Measurements from ENCODE around the gene NME5. TPM values are rescaled to one million over a fixed set of nuclear protein-coding genes. Genes with fewer than 3 reads are reported as not detected.

Gene NME5
- total RNA-seq, 1 donor from 2014 or later, result not detected

DNA sequence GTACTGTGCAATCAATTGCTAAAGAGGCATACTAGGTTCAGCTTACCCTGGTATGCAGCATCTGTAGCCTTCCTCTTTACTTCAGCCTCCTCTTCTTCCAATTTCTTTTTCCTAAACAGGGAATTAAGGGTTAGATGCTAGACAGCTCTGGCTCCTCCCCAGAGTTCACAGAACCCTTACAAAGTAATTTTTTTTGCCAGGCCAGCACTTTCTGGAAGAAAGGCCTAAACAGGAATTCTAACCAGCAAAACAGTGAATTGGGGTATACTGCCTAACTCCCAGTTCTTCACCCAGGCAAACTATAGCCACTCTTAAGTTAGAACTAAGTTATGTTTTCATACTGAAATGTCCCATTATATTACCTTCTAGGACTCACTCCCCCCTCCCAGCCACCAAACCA is 31.1 kb upstream of the NME5 start:
- no peaks in the 10 kb centered on the region for H3K4me1 Mint-ChIP-seq
- ChIA-PET POLR2A (no interaction called here), CTCF (no interaction called here)
- intact Hi-C loops (cut with micrococcal nuclease), result no loop called here
- H3K4me3 Mint-ChIP-seq, result no peak overlapping the region
- TF ChIP-seq, protein P1, sequence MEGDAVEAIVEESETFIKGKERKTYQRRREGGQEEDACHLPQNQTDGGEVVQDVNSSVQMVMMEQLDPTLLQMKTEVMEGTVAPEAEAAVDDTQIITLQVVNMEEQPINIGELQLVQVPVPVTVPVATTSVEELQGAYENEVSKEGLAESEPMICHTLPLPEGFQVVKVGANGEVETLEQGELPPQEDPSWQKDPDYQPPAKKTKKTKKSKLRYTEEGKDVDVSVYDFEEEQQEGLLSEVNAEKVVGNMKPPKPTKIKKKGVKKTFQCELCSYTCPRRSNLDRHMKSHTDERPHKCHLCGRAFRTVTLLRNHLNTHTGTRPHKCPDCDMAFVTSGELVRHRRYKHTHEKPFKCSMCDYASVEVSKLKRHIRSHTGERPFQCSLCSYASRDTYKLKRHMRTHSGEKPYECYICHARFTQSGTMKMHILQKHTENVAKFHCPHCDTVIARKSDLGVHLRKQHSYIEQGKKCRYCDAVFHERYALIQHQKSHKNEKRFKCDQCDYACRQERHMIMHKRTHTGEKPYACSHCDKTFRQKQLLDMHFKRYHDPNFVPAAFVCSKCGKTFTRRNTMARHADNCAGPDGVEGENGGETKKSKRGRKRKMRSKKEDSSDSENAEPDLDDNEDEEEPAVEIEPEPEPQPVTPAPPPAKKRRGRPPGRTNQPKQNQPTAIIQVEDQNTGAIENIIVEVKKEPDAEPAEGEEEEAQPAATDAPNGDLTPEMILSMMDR (IDR thresholded peaks at IDR 0.05), result no peak
- ATAC-seq (ENCODE audit: low read depth) (no peak), DNase-seq (no peak)
- H3K36me3 Mint-ChIP-seq (ENCODE audit: low read depth), result peaks cover 80% of the 10 kb centered on the region
- H3K27me3 Mint-ChIP-seq, result no peaks in the 10 kb centered on the region
- H3K27ac Mint-ChIP-seq, result no peak overlapping the region
- no peaks in the 10 kb centered on the region for H3K9me3 Mint-ChIP-seq

GRCh38 chr5:138169124-138169523 is 29.9 kb upstream of the NME5 start:
- H3K27me3 Mint-ChIP-seq, result no peaks in the 10 kb centered on the region
- TF ChIP-seq, protein P1 (IDR thresholded peaks at IDR 0.05), result no peak
- ATAC-seq (ENCODE audit: low read depth) (no peak), DNase-seq (no peak)
- ChIA-PET CTCF (no interaction called here), POLR2A (interaction anchor here (0.7 kb wide), 1 partner anchor 1124 kb away, joined by 3 read pairs; no protein-coding TSS in a partner anchor)
- H3K4me1 Mint-ChIP-seq, result no peaks in the 10 kb centered on the region
- intact Hi-C loops (cut with micrococcal nuclease), result no loop called here
- no peak overlapping the region for H3K4me3 Mint-ChIP-seq
- no peak overlapping the region for H3K27ac Mint-ChIP-seq
- H3K36me3 Mint-ChIP-seq (ENCODE audit: low read depth), result peaks cover 89% of the 10 kb centered on the region
- H3K9me3 Mint-ChIP-seq, result no peaks in the 10 kb centered on the region

- ChIA-PET POLR2A (no interaction called here), CTCF (no interaction called here)
- Mint-ChIP-seq H3K9me3 (no peaks in the 10 kb centered on the region), H3K27me3 (no peaks in the 10 kb centered on the region), H3K36me3 (ENCODE audit: low read depth) (peaks cover 92% of the 10 kb centered on the region), H3K4me1 (no peaks in the 10 kb centered on the region), H3K27ac (no peak overlapping the region), H3K4me3 (no peak overlapping the region)
- DNase-seq (no peak), ATAC-seq (ENCODE audit: low read depth) (no peak)
- intact Hi-C loops (cut with micrococcal nuclease), result no loop called here
- TF ChIP-seq, protein P1 (IDR thresholded peaks at IDR 0.05), result no peak
These were observed 24.5 kb upstream of the NME5 start for GRCh38 chr5:138163721-138164120.

DNA sequence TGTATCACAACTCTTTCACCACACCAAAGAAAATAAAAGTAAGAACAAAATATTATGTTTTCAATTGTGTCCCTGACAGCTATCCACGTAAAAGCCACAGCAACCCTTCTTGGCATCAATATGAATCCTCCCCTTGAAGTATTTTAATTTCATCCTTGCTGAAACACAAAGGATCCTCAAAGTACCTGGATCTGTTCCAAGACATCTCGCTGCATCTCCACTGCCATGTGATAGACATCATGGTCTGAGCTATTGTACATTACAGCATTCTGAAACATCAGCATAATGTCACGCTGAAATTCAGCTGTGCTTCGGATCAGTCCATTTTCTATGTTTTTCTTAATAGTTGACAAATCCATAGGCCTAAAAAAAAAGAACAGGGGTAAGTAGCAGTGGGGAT is 21.5 kb upstream of the NME5 start:
- POLR2A ChIA-PET, result no interaction called here
- no peak for DNase-seq
- no peaks in the 10 kb centered on the region for H3K27me3 Mint-ChIP-seq
- CTCF ChIA-PET, result no interaction called here
- no peaks in the 10 kb centered on the region for H3K9me3 Mint-ChIP-seq
- H3K27ac Mint-ChIP-seq, result no peak overlapping the region
- peaks cover 87% of the 10 kb centered on the region for H3K36me3 Mint-ChIP-seq (ENCODE audit: low read depth)
- TF ChIP-seq, protein P1 (IDR thresholded peaks at IDR 0.05), result no peak
- H3K4me3 Mint-ChIP-seq, result no peak overlapping the region
- no peaks in the 10 kb centered on the region for H3K4me1 Mint-ChIP-seq
- intact Hi-C loops (cut with micrococcal nuclease), result no loop called here
- no peak for ATAC-seq (ENCODE audit: low read depth)

DNA sequence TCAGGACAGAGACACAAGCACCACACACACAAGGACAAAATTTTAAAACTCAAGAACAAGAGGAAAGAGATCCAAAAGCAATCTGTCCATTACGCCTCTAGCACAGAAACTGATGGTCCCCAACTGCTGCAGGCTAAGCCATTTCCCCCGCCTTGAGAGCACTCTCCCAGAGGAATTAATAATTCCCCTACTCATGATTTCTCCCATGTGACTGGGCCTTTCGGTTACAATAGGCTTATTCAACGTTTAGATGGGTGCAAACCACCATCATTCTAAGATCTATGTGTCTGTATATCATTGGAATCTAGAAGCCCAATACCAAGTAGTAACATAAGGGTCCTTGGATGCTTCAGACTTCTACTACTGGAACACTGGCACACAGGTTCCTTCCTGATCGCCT is 20.4 kb upstream of the NME5 start:
- DNase-seq, result no peak
- POLR2A ChIA-PET, result no interaction called here
- H3K27me3 Mint-ChIP-seq, result no peaks in the 10 kb centered on the region
- ATAC-seq (ENCODE audit: low read depth), result no peak
- TF ChIP-seq, protein P1 (IDR thresholded peaks at IDR 0.05), result no peak
- CTCF ChIA-PET, result no interaction called here
- H3K4me3 Mint-ChIP-seq, result no peak overlapping the region
- no peaks in the 10 kb centered on the region for H3K9me3 Mint-ChIP-seq
- no peaks in the 10 kb centered on the region for H3K4me1 Mint-ChIP-seq
- peaks cover 77% of the 10 kb centered on the region for H3K36me3 Mint-ChIP-seq (ENCODE audit: low read depth)
- no peak overlapping the region for H3K27ac Mint-ChIP-seq
- intact Hi-C loops (cut with micrococcal nuclease), result no loop called here
